ENCODE results near the gene ZNF444.
A peak's percentile ranks its signal among the peaks of the same experiment; 100 is the strongest.
"Not testable (repeated sequence)": the region's sequence is repeated elsewhere in the genome, so short reads cannot be mapped to it uniquely, and the experiment has no call there.

Gene ZNF444

DNA sequence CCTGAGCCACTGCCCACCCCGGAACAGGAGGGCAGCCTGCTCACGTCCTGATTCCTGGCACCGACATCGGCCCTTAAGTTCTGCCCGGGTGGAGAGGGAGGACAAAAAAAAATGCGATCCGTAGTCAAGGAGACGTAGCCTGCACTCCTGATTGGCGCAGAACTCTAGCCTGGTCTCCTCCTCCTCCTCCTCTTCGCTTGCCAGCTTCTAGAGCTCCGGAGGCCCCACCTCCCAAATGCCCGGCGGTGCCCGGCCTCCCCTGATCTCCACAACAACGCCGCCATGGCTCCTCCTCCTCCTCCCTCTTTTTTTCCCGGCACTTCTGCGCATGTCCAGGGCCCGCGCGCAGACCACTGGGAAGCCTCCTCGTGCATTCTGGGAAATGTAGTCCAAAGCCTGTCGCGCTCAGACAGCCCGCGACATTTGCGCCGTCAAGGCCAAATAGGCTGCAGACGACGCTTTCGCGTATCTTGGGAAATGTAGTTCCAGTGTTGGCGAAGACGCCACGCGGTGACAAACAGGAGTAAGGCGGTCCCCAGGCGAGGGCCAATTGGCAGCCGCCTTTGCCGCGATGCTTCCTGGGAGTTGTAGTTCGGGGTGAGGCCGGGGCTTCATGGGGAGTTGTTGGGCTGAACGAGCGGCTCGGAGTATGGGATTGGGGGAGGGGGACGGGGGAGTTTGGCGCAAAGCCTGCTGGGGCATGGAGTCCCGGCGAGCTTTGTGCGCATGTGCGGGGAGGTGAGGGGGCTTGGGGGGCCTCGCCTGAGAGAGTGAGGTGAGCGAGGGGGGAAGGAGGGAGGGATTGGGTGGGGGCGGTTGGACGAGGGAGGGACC lies at the start of gene ZNF444:
Gene ZNF444 (plus strand): TSS at position 705 of the 834 bp plus-strand sequence. CDS start 5,625 bp downstream, outside the sequence.
- peak; percentile 100 for DNase-seq (ENCODE audit: low read depth)

DNA sequence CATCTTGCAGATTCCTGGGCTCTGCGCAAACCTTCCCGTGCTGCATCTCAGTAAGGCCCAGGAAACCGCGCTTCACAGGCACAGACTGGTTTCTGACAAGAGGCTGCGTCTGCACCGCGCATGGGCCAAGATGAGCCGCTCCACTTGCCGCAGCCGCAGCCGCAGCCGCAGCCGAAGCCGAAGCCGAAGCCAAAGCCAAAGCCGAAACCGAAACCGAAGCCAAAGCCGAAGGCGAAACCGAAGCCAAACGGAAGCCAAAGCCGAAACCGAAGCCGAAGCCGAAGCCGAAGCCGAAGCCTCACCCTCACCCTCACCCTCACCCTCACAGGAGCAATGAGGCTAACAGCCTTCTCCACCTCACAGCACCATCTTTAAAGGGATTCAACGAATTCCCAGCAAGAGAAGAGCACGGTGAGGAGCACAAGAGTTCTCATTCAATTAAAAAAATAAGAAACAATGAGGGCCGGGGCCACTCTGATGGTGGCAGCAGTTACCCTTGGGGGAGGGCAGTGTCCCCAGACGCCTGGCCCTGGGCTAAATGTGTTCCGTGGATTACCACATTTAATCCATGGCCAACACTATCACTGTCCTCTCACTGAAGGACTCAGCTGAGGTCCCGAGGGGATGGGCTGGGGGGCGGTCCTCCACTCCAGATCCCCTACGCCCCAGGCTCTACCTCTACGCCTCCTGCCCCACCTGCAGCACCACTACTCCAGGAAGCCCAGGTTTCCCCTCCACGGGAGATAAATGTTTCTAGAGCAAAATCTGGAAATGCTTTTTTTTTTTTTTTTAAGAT lies 49.1 kb upstream of the ZNF444 start:
- no peak for DNase-seq (ENCODE audit: low read depth)

DNA sequence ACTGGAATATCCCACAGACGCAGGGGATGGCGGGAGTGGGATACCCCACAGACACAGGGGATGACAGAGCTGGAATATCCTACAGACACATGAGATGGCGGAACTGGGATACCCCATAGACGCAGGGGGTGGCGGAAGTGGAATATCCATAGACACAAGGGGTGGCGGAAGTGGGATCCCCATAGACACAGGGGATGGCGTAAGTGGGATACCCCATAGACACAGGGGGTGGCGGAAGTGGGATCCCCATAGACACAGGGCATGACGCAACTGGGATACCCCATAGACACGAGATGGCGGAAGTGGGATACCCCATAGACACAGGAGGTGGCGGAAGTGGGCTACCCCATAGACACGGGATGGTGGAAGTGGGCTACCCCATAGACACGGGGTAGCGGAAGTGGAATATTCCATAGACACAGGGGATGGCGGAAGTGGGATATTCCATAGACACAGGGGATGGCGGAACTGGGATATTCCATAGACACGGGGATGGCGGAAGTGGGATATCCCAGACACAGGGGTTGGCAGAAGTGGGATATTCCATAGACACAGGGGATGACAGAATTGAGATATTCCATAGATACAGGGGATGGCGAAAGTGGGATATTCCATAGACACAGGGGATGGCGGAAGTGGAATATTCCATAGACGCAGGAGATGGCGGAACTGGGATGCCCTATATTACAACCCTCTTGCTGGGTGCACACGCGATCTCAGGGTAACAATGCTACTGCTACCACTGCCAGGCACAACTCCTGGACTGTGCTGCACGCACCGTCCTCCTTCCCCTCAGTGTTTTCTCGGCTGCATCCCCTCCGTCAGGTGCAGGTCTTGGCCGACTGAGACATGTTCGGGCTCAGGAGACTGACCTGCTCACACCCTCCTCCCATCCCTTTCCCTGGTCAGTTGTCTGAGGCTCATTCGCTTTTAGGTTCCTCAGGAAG lies 48.1 kb upstream of the ZNF444 start:
- no peak for DNase-seq (ENCODE audit: low read depth)

DNA sequence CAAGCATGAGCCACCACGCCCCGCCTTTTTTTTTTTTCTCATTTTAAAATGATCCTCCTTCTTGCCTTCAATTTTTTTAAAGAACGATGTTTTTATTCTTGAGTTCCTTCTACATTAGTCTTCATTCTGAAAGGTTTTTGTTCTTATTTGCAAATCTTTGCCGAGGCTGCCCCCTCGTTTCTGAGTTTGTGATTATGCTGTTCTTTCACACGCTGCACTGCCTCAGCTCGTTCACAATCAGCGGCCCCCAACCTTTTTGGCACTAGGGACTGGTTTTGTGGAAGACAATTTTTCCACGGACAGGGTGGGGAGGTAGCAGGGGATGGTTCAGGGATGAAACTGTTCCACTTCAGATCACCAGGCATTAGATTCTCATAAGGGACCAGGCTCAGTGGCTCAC lies 46.6 kb upstream of the ZNF444 start:
- DNase-seq (ENCODE audit: low read depth): no peak

DNA sequence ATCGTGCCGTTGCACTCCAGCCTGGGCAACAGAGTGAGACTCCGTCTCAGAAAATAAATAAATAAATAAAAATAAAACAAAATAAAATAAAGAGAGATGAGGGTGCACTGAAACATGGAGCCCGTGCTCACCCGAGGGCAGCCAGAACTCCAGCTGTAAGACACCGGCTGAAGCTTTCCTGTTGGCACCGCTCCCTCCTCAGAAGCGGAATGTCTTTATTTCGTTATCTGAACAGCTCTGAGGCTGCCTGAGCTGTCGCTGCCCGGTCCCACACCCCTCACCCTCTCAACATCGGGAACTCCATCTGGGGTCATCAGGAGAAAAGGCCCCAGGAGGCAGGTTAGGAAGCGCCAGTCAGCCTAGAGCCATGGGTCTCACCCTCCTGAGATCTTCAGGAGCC lies 44.4 kb upstream of the ZNF444 start:
- no peak for DNase-seq (ENCODE audit: low read depth)

DNA sequence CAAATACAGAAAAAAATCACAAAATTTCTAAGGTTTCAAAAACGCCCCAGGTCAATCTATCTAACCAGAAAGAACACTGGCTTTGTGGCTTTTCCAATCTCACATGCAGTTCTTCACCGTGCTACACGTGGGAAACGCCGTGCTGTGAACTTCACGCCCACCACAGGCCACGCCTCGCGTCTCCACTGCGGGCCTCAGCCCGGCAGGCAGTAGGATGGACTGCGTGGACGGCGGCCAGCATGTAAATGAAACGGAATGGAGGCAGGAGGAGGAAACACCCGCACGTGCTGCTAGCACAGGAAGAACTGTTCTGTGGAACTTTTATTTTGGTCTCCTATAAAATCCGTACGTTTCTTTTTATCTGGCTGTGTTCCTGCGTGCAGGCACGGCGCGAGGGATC lies 43.8 kb upstream of the ZNF444 start:
- no peak for DNase-seq (ENCODE audit: low read depth)

DNA sequence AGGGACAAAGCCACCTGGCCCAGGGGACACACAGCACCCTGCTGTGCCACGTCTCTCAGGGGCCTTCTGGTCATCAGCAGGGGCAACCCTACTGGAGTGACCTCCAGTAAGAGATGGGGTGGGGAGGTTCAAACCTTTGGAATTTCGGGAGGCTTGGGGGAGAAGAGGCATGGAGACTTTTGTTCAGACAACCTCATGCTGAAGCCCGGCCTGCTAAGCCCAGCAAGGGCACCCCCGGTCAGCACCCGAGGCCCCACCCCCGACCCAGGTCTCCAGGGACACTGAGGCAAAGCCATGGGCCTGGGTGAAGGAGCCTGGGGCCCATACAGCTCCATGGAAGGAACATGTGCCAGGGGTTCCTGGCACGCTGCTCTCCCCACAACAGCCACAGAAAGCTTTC lies 43.3 kb upstream of the ZNF444 start:
- DNase-seq (ENCODE audit: low read depth): no peak

DNA sequence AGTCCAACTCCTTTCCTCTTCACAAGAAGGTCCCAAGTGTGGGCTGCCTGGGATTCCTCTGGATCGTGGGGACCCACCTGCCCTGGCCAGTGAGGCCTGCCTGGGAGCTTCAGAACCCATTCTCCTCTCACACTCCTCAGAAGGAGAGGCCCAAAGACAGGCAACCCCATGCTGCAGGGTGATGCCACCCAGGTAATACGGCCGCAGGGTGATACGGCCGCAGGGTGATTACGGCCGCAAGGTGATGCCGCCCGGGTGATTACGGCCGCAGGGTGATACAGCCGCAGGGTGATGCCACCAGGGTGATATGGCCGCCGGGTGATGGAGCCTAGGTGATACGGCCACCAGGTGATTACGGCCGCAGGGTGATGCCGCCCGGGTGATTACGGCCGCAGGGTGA lies 42.9 kb upstream of the ZNF444 start:
- DNase-seq (ENCODE audit: low read depth): not testable (repeated sequence)

DNA sequence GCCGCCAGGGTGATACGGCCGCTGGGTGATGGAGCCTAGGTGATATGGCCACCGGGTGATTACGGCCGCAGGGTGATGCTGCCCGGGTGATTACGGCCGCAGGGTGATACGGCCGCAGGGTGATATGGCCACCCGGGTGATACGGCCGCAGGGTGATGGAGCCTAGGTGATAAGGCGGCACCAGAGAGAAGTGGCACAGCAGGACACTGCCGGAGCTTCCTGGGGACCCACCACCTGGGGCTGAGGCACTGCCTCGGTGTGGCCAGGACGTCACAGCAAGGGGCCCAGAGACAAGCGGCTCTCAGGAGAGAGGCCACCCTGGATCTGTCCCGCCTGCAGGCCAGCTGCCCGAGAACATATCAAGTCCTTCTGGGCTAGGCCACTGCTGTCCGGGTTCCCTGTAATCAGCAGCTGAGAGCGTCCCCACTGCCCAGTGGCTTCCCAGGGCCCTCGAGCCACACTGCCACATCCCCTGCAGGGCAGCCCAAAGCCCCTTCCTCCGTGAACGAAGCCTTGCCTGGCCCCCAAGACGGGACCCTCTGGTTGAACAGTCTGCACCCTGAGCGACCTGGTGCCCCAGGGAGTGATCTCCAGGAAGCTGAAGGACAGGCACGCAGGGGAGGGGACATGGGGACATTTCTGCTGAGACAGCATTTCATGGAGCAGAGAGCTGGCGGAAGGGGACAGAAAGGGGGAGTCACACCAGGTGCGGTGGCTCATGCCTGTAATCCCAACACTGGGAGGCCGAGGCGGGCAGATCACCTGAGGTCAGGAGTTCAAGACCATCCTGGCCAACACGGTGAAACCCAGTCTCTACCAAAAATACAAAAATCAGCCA lies 42.1 kb upstream of the ZNF444 start:
- DNase-seq (ENCODE audit: low read depth): no peak

DNA sequence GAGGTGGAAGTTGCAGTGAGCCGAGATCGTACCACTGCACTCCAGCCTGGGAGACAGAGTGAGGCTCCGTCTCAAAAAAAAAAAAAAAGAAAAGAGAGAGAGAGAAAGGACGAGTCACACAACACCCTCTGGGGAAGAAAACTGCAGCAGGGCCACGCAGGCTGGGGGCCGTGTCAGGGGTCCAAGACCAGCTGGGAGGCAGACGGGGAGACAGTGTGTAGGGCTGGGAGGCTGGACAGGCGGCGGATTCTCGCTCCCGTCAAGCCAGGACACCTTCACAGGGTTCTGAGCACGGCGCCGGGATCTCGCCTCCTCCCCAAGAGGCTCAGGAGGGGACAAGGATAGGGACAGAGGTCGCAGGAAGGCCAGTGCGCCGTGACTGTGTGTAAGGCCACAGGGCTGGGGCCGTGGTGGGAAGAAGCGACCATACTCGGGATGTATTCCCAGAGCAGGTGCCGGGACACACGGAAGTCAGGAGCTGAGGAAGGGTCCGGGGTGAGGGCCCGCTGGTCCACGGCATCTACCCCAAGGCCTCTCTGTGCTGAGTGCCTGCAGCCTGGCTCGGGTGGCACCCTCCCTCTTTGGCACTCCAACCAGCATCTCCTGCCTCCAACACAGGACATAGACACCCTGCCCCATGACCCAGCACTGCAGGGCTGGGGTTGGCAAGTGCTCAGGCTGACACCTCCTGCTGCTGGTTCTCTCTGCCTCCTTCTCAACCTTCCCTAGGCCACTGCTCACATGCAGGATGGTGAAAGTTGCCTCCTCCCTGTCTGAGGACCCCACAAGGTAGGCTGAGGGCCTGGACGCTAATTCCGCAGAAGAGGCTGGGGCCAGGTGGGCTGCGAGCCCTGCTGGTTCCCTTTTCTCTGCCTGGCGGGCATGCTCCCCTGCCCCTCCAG lies 41.2 kb upstream of the ZNF444 start:
- DNase-seq (ENCODE audit: low read depth): no peak

DNA sequence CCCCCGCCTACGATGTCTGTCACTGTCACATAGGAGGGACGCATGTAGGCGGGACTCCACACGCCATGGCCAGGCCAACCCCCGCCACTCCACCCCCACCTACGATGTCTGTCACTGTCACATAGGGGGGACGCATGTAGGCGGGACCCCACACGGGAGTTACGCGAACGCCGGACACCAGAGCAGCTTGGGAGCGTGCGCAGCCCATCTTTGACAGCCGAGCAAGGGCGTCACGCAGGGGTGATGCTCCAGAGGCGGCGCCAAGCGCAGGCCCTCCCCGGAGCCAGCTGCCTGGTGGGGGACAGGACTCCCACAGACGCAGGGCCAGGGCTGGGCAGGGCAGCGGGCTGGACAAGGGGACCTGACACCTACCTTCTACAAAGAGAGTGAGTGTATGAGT lies 40.0 kb upstream of the ZNF444 start:
- DNase-seq (ENCODE audit: low read depth): no peak

DNA sequence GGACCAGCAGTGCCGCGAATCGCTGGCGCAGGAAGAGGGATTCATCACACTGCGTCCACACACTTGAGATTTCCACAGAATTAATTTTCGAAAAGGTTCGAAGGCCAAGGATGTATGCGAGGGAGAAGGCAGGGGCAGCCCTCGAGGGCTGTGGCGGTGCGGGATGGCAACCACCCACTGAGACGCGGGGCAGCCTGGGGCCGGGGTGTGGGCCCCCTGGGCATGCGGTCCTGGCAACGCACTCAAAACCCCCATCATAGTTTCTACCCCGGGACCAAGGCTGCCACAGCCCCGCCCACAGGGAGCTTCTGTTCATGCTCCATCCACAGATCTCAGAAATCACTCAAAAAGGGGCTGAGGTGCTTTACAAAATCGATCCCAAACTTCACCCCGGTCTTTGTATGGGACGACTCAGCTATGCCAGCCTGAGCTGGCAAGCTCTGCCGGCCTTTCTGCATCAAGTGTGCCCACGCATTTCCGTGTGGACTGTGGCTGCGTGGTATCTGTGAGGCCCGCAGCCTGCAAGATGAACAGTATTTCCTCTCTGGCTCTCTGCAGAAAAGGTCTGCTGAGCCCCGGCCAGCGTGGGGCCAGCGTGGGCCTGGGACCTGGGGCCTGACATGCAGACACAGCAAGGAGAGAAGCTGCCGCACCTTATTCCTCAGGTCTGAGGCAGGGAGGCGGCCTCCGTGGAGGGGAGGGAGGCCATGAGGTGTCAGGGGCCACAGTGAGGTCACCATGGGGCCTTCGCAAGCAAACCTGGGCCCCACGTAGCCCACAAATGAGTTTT lies 39.1 kb upstream of the ZNF444 start:
- no peak for DNase-seq (ENCODE audit: low read depth)

DNA sequence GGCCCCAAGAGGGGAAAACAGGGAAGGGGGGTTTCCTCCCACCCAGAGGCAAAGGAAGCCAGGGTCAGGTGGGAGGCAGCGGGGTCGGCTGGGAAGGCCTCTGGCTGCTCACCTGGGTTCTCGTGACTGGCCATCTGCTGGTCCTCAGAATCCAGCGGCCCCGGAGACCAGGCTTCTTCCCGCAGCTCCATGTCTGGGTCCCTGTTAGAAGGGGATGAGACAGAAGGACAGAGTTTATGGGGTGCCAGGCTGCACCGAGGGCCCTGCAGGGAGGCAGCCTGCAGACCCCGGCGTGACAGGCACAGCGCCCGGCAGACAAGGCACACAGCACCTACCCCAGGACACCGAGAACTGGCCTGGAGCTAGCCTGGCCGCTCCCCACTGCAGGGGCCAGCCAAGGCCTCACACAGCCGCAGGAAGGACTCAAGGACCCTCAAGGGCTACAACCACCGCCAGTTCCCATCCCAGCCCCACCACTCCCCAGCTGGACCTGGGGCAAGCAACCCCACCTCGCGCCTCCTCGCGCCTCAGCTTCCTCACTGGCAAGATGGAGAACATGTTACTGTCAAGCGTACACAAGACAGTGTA lies 38.0 kb upstream of the ZNF444 start:
- no peak for DNase-seq (ENCODE audit: low read depth)

DNA sequence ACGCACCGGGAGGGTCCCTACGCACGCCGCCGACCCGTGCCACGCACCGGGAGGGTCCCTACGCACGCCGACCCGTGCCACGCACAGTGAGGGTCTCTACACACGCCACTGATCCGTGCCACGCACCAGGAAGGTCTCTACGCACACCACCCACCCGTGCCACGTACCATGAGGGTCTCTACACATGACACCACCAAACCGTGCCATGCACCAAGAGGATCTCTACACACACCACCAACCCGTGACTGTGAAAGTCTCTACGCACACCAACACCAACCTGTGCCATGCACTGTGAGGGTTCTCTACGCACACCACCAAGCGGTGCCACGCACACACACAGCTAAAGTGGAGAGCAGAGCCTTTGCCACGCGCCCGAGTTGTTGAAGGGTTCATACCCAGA lies 36.7 kb upstream of the ZNF444 start:
- DNase-seq (ENCODE audit: low read depth): no peak

DNA sequence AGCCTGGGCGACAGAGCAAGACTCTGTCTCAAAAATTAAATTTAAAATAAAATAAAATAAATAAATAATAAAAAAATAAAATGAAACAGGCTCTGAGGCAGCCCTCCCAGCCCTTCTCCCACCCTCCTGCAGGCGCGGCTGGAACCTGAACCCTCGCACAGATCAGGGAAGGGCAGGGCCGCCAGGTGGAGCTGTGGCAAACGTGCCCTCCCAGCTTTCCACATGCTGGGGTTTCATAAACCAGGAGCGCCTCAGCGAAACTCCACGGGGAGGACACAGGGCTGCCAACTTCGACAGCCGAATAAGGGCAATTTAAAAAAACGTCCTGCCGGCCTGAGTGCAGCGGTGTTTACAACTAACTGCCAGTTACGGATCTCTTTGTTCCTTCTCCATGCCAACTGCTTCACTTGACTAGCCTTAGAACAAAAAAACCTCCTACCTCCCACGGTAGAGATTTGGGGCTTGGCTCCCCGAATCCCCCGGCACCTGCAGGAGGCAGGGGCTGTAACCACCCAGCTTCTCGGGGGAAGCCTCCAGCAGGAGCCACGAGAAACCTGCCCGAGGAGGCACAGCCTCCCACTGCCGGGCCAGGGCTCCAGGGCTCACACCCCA lies 35.9 kb upstream of the ZNF444 start:
- no peak for DNase-seq (ENCODE audit: low read depth)

DNA sequence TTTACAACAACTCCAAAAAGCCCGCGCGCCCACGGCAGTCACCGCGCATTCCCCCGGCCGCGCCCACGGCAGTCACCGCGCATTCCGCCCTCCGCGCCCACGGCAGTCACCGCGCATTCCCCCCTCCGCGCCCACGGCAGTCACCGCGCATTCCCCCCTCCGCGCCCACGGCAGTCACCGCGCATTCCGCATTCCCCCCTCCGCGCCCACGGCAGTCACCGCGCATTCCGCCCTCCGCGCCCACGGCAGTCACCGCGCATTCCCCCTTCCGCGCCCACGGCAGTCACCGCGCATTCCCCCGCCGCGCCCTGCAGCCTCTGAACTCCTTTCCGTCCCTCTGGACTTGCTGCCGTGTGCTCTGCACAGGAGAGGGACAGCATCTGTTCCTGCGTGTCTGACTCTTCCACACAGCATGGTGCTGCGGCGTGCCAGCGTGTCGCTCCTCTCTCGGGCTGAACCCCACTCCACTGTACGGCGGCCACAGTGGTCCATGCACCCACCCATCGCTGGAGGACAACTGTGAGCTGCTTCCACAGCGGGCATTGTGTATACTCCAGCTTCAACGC lies 35.2 kb upstream of the ZNF444 start:
- not testable (repeated sequence) for DNase-seq (ENCODE audit: low read depth)

DNA sequence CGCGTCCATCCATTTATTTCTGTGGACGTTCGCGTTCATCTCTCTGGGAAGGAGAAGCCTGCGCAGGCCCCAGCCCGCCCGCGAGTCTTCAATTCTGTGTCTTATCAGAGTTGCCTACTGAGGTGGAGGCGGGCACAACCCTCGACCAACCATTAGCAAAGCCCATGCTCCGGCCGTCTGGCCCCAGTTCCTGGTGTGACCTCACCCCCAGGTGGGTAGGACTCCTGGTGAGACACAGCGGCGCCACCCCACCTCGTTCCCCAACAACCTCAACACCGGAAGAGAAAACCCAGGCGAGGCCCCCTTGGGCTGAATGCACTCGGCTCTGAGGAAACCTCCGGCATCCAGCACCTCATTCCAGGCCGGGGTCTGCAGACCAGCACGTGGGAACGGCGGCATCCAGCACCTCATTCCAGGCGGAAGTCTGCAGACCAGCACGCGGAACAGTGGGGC lies 34.7 kb upstream of the ZNF444 start:
- DNase-seq (ENCODE audit: low read depth): no peak

DNA sequence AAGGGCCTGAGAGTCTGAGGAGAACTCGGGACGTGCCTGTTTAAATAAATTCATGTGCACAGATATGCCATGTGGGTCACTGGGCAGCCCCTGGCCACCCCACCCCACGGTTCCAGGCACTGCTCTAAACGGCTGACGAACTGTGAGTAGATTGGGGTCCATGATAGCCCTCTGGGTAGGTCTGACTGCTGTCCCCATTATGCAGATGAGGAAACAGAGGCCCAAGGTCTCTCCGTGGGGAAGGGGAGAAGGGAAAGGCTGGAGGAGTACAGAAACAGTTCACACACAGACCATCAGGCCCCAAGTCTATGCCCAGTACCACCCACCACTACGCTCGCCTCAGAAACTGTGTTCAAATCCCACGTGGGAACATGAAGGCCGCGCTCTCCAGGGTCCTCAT lies 34.1 kb upstream of the ZNF444 start:
- no peak for DNase-seq (ENCODE audit: low read depth)

Data from T-helper 22 cell (primary cell).